ENCODE results near the gene SPTSSA.
"Not testable (repeated sequence)": the region's sequence is repeated elsewhere in the genome, so short reads cannot be mapped to it uniquely, and the experiment has no call there.

SPTSSA gene

GRCh38 chr14:34470319-34470718 lies 8.3 kb upstream of the SPTSSA start:
- no peak for DNase-seq (ENCODE audit: low read depth)

GRCh38 chr14:34466691-34467090 lies 4.7 kb upstream of the SPTSSA start:
- no peak for DNase-seq (ENCODE audit: low read depth)

GRCh38 chr14:34465069-34465859 lies 3.2 kb upstream of the SPTSSA start:
- DNase-seq (ENCODE audit: low read depth): no peak

- no peak for DNase-seq (ENCODE audit: low read depth)
These were observed 1.5 kb upstream of the SPTSSA start for GRCh38 chr14:34463598-34463961.

- DNase-seq (ENCODE audit: low read depth): no peak
These were observed 507 bp downstream of the SPTSSA start for GRCh38 chr14:34461334-34462131.

- no peak for DNase-seq (ENCODE audit: low read depth)
These were observed 1.2 kb downstream of the SPTSSA start for GRCh38 chr14:34460841-34461240.

- DNase-seq (ENCODE audit: low read depth): no peak
These were observed 1.7 kb downstream of the SPTSSA start for GRCh38 chr14:34460295-34460694.

GRCh38 chr14:34457186-34457585 lies 4.9 kb downstream of the SPTSSA start:
- DNase-seq (ENCODE audit: low read depth): no peak

- DNase-seq (ENCODE audit: low read depth): no peak
These were observed 8.8 kb downstream of the SPTSSA start for GRCh38 chr14:34453226-34453625.

- no peak for DNase-seq (ENCODE audit: low read depth)
These were observed 9.7 kb downstream of the SPTSSA start for GRCh38 chr14:34452258-34452822.

GRCh38 chr14:34450958-34451357 lies 11.1 kb downstream of the SPTSSA start:
- DNase-seq (ENCODE audit: low read depth): no peak

GRCh38 chr14:34450542-34450915 lies 11.5 kb downstream of the SPTSSA start:
- DNase-seq (ENCODE audit: low read depth): no peak

GRCh38 chr14:34449819-34450541 lies 12.1 kb downstream of the SPTSSA start:
- no peak for DNase-seq (ENCODE audit: low read depth)

- DNase-seq (ENCODE audit: low read depth): no peak
These were observed 22.9 kb downstream of the SPTSSA start for GRCh38 chr14:34439090-34439489.

- no peak for DNase-seq (ENCODE audit: low read depth)
These were observed 23.6 kb downstream of the SPTSSA start for GRCh38 chr14:34438438-34438837.

GRCh38 chr14:34437729-34438080 lies 24.3 kb downstream of the SPTSSA start:
- DNase-seq (ENCODE audit: low read depth): no peak

- DNase-seq (ENCODE audit: low read depth): no peak
These were observed 24.9 kb downstream of the SPTSSA start for GRCh38 chr14:34436960-34437728.

- no peak for DNase-seq (ENCODE audit: low read depth)
These were observed 25.7 kb downstream of the SPTSSA start for GRCh38 chr14:34436118-34436905.

- no peak for DNase-seq (ENCODE audit: low read depth)
These were observed 28.1 kb downstream of the SPTSSA start for GRCh38 chr14:34433957-34434356.

- DNase-seq (ENCODE audit: low read depth): not testable (repeated sequence)
These were observed 34.0 kb downstream of the SPTSSA start for GRCh38 chr14:34428102-34428466.

All from stimulated activated CD8-positive, alpha-beta memory T cell treated with anti-CD3 and anti-CD28 coated beads, Interleukin-15, amount 100 ng/mL, for 1 hour (primary cell).